ENCODE data around the gene DOCK1. TPM values are rescaled to one million over a fixed set of nuclear protein-coding genes. Genes with fewer than 3 reads are reported as not detected.

Gene DOCK1
- total RNA-seq, 1 experiment from 2014 or later, result 40.0 TPM

DNA sequence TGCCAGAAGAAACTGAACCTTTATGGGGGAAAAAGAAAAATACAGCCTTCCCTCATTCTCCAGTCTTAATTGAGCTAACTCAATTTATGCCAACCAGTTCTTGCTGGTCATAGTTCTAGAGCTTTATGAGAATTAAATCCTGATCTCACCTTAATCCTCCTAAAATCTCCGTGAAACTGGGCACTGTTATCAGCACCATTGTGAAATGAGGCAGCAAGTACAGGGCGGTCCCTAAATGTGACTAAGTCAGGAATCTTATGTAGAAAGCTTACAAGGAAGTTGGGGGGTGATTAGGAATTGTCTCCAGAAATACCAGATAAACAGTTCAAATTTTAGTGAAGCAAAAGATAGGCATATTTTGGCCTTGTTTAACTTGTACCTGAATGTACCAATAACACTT, 301.9 kb downstream of the DOCK1 start:
- POLR2A ChIA-PET, result no interaction called here
- CTCF ChIA-PET, result interaction anchor here (0.6 to 0.9 kb wide), 3 partner anchors 13 to 1273 kb away, joined by 3 to 6 read pairs (median 3); no protein-coding TSS in a partner anchor
- Mint-ChIP-seq H3K4me1 (ENCODE audit: insufficient read depth, unreplicated experiment) (no peaks in the 10 kb centered on the region), H3K4me3 (ENCODE audit: unreplicated experiment) (no peak overlapping the region), H3K9me3 (ENCODE audit: unreplicated experiment) (no peaks in the 10 kb centered on the region), H3K27ac (ENCODE audit: low read depth, unreplicated experiment) (no peak overlapping the region), H3K27me3 (ENCODE audit: insufficient read depth, unreplicated experiment) (no peaks in the 10 kb centered on the region), H3K36me3 (ENCODE audit: insufficient read depth, unreplicated experiment) (no peaks in the 10 kb centered on the region)
- no peak for DNase-seq (ENCODE audit: unreplicated experiment)
- intact Hi-C loops (cut with micrococcal nuclease), result no loop called here
- no TSS peak for BruUV-seq (replicated peaks)
- TF ChIP-seq CTCF (IDR thresholded peaks at IDR 0.05; ENCODE audit: unreplicated experiment), result no peak

GRCh38 chr10:127210936-127211466, 305.8 kb downstream of the DOCK1 start:
- H3K27me3 Mint-ChIP-seq (ENCODE audit: insufficient read depth, unreplicated experiment), result no peaks in the 10 kb centered on the region
- H3K9me3 Mint-ChIP-seq (ENCODE audit: unreplicated experiment), result no peaks in the 10 kb centered on the region
- no peak for TF ChIP-seq CTCF (IDR thresholded peaks at IDR 0.05; ENCODE audit: unreplicated experiment)
- CTCF ChIA-PET, result no interaction called here
- POLR2A ChIA-PET, result interaction anchor here (0.6 kb wide), 1 partner anchor 45 kb away, joined by 3 read pairs; no protein-coding TSS in a partner anchor
- no peak overlapping the region for H3K27ac Mint-ChIP-seq (ENCODE audit: low read depth, unreplicated experiment)
- no TSS peak for BruUV-seq (replicated peaks)
- H3K4me3 Mint-ChIP-seq (ENCODE audit: unreplicated experiment), result no peak overlapping the region
- H3K36me3 Mint-ChIP-seq (ENCODE audit: insufficient read depth, unreplicated experiment), result no peaks in the 10 kb centered on the region
- H3K4me1 Mint-ChIP-seq (ENCODE audit: insufficient read depth, unreplicated experiment), result no peaks in the 10 kb centered on the region
- intact Hi-C loops (cut with micrococcal nuclease), result no loop called here
- no peak for DNase-seq (ENCODE audit: unreplicated experiment)

GRCh38 chr10:127215866-127216265, 310.6 kb downstream of the DOCK1 start:
- ChIA-PET CTCF (no interaction called here), POLR2A (no interaction called here)
- H3K27me3 Mint-ChIP-seq (ENCODE audit: insufficient read depth, unreplicated experiment), result no peaks in the 10 kb centered on the region
- intact Hi-C loops (cut with micrococcal nuclease), result no loop called here
- BruUV-seq (replicated peaks), result no TSS peak
- H3K4me1 Mint-ChIP-seq (ENCODE audit: insufficient read depth, unreplicated experiment), result peaks cover 10% of the 10 kb centered on the region
- H3K27ac Mint-ChIP-seq (ENCODE audit: low read depth, unreplicated experiment), result no peak overlapping the region
- no peak for TF ChIP-seq CTCF (IDR thresholded peaks at IDR 0.05; ENCODE audit: unreplicated experiment)
- DNase-seq (ENCODE audit: unreplicated experiment), result no peak
- no peaks in the 10 kb centered on the region for H3K36me3 Mint-ChIP-seq (ENCODE audit: insufficient read depth, unreplicated experiment)
- H3K9me3 Mint-ChIP-seq (ENCODE audit: unreplicated experiment), result no peaks in the 10 kb centered on the region
- no peak overlapping the region for H3K4me3 Mint-ChIP-seq (ENCODE audit: unreplicated experiment)

- POLR2A ChIA-PET, result no interaction called here
- Mint-ChIP-seq H3K9me3 (ENCODE audit: unreplicated experiment) (no peaks in the 10 kb centered on the region), H3K4me1 (ENCODE audit: insufficient read depth, unreplicated experiment) (peaks cover 10% of the 10 kb centered on the region), H3K4me3 (ENCODE audit: unreplicated experiment) (no peak overlapping the region), H3K27me3 (ENCODE audit: insufficient read depth, unreplicated experiment) (no peaks in the 10 kb centered on the region), H3K36me3 (ENCODE audit: insufficient read depth, unreplicated experiment) (no peaks in the 10 kb centered on the region), H3K27ac (ENCODE audit: low read depth, unreplicated experiment) (no peak overlapping the region)
- intact Hi-C loops (cut with micrococcal nuclease), result no loop called here
- DNase-seq (ENCODE audit: unreplicated experiment), result no peak
- CTCF ChIA-PET, result no interaction called here
- no peak for TF ChIP-seq CTCF (IDR thresholded peaks at IDR 0.05; ENCODE audit: unreplicated experiment)
- no TSS peak for BruUV-seq (replicated peaks)
These were observed 311.0 kb downstream of the DOCK1 start for GRCh38 chr10:127216274-127216673.
